ENCODE measurements around the gene REEP2. TPM values are rescaled to one million over a fixed set of nuclear protein-coding genes. Genes with fewer than 3 reads are reported as not detected.

The REEP2 gene
- total RNA-seq, 1 donor from 2014 or later, result 17.4 TPM

DNA sequence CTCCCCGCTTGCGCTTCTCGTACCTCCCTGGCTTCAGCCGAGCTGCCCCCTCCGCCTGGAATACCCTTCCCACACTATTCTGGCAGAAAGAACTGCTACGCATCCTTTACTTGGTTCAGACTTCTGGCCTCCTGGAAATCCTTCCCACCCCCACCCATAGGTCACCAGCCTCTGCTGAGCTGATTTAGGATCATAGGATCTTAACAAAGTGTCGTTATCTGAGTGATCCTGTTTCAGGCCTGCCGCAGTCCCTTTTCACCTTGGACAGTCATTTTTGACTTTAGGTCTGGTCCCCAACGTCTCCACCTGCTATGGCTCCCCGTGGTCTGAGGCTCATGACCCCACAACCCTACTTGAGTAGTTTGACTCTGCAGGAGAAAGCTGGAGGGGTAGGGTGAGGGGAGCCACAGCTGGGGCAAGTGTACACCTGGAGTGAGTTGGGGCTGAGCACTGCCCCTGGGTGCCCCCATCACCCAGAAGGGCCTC is 53.7 kb downstream of the REEP2 start:
- H3K9ac ChIP-seq, result peak overlapping the region; percentile 42
- peaks cover 31% of the 10 kb centered on the region for H3K4me1 ChIP-seq
- Mint-ChIP-seq H3K4me3 (peak overlapping the region; percentile 89), H3K36me3 (no peaks in the 10 kb centered on the region), H3K4me1 (peaks cover 43% of the 10 kb centered on the region), H3K27me3 (ENCODE audit: insufficient read depth, low read depth) (peaks cover 15% of the 10 kb centered on the region), H3K9me3 (no peaks in the 10 kb centered on the region), H3K27ac (peak overlapping the region; percentile 97)
- DNase-seq (ENCODE audit: low spot score), result no peak
- no peaks in the 10 kb centered on the region for H4K20me1 ChIP-seq (ENCODE audit: low read depth)
- H3K27ac ChIP-seq, result no peak overlapping the region
- H3K36me3 ChIP-seq, result no peaks in the 10 kb centered on the region
- no peak for TF ChIP-seq CTCF (IDR thresholded peaks at IDR 0.05)
- TF ChIP-seq EZH2 (IDR thresholded peaks at IDR 0.05), result no peak
- TF ChIP-seq EZH2phosphoT487 (IDR thresholded peaks at IDR 0.05), result no peak
- peak overlapping the region; percentile 22 for H2AFZ ChIP-seq (replicated peaks)
- peak overlapping the region; percentile 55 for H3K4me3 ChIP-seq
- H3F3A ChIP-seq (ENCODE audit: low read depth), result peaks cover 40% of the 10 kb centered on the region
- H3K79me2 ChIP-seq (ENCODE audit: low read depth), result no peaks in the 10 kb centered on the region
- no peaks in the 10 kb centered on the region for H3K9me3 ChIP-seq (ENCODE audit: low read depth)
- peak overlapping the region; percentile 85 for H3K4me2 ChIP-seq
- H3K27me3 ChIP-seq, result peaks cover 31% of the 10 kb centered on the region

GRCh38 chr5:138495351-138495750 is 56.5 kb downstream of the REEP2 start:
- Mint-ChIP-seq H3K27me3 (ENCODE audit: insufficient read depth, low read depth) (peaks cover 13% of the 10 kb centered on the region), H3K4me3 (peak overlapping the region; percentile 55), H3K27ac (peak overlapping the region; percentile 17), H3K4me1 (peaks cover 32% of the 10 kb centered on the region), H3K36me3 (no peaks in the 10 kb centered on the region), H3K9me3 (no peaks in the 10 kb centered on the region)
- TF ChIP-seq EZH2phosphoT487 (IDR thresholded peaks at IDR 0.05) (no peak), CTCF (IDR thresholded peaks at IDR 0.05) (no peak), EZH2 (IDR thresholded peaks at IDR 0.05) (no peak)
- no peak for DNase-seq (ENCODE audit: low spot score)
- Histone ChIP-seq H3K36me3 (no peaks in the 10 kb centered on the region), H3K9me3 (ENCODE audit: low read depth) (no peaks in the 10 kb centered on the region), H3K4me1 (peaks cover 31% of the 10 kb centered on the region), H3K4me2 (no peak overlapping the region), H3K9ac (no peak overlapping the region), H3K79me2 (ENCODE audit: low read depth) (no peaks in the 10 kb centered on the region), H3F3A (ENCODE audit: low read depth) (peaks cover 34% of the 10 kb centered on the region), H3K4me3 (no peak overlapping the region), H3K27me3 (peaks cover 14% of the 10 kb centered on the region), H3K27ac (no peak overlapping the region), H2AFZ (replicated peaks) (no peak overlapping the region), H4K20me1 (ENCODE audit: low read depth) (no peaks in the 10 kb centered on the region)

Small RNAs within 50 kb of the gene (small RNA-seq; reads per million reads assigned to genes)
- gene AC113403.1, result not detected

Other genes starting within 250 kb of the REEP2 start
- gene CDC23, start 225.7 kb upstream of the REEP2 start, total RNA-seq (ENCODE audit: low replicate concordance), result 62.8 and 83.3 TPM in 2 replicates
- not detected in 2 replicates for gene GFRA3, start 164.4 kb upstream of the REEP2 start, total RNA-seq (ENCODE audit: low replicate concordance)
- 45.8 and 48.6 TPM in 2 replicates for gene CDC25C, start 107.3 kb upstream of the REEP2 start, total RNA-seq (ENCODE audit: low replicate concordance)
- 68.0 and 72.5 TPM in 2 replicates for gene FAM53C, start 100.8 kb upstream of the REEP2 start, total RNA-seq (ENCODE audit: low replicate concordance)
- gene KDM3B, start 86.4 kb upstream of the REEP2 start, total RNA-seq (ENCODE audit: low replicate concordance), result 130 and 136 TPM in 2 replicates
- 25.1 and 31.3 TPM in 2 replicates for gene EGR1, start 26.4 kb downstream of the REEP2 start, total RNA-seq (ENCODE audit: low replicate concordance)
- gene ETF1, start 104.2 kb downstream of the REEP2 start, total RNA-seq (ENCODE audit: low replicate concordance), result 85.5 and 116 TPM in 2 replicates
- gene HSPA9, start 136.3 kb downstream of the REEP2 start, total RNA-seq (ENCODE audit: low replicate concordance), result 259 and 276 TPM in 2 replicates

All from neural progenitor cell (in vitro differentiated cells).